Activated CD4-positive, alpha-beta T cell treated with anti-CD3 and anti-CD28 coated beads, Interleukin-2, amount 10 ng/mL, durations not matched to agents 24 days and 14 days (primary cell): Measurements from ENCODE around the gene DHX29. TPM values are rescaled to one million over a fixed set of nuclear protein-coding genes. Genes with fewer than 3 reads are reported as not detected.
A peak's percentile ranks its signal among the peaks of the same experiment; 100 is the strongest.

Experiments
- DNase-seq: peaks from one replicate; pipeline ENCODE4 v3.0.0; 2022
- H3K27ac Mint-ChIP-seq: one replicate; pipeline ENCODE4 v1.8.0; 2022; ENCODE audit warnings: mild to moderate bottlenecking, mixed read lengths
- H3K27me3 Mint-ChIP-seq: one replicate; pipeline ENCODE4 v1.8.0; 2022; ENCODE audit warnings: mixed read lengths
- H3K36me3 Mint-ChIP-seq: one replicate; pipeline ENCODE4 v1.8.0; 2022; ENCODE audit warnings: low read depth, mild to moderate bottlenecking, mixed read lengths
- H3K4me1 Mint-ChIP-seq: one replicate; pipeline ENCODE4 v1.8.0; 2021; ENCODE audit warnings: mixed read lengths
- H3K4me3 Mint-ChIP-seq: one replicate; pipeline ENCODE4 v1.8.0; 2022; ENCODE audit warnings: mild to moderate bottlenecking, moderate library complexity, mixed read lengths
- H3K9me3 Mint-ChIP-seq: one replicate; pipeline ENCODE4 v1.8.0; 2021; ENCODE audit warnings: mixed read lengths
- intact Hi-C: fragments of 100-400 bp; cut with micrococcal nuclease; formaldehyde crosslinking; loops from one replicate; pipeline ENCODE4 v1.15.1; 2023
- total RNA-seq: library from RNA; stranded (reverse); gene quantifications from 2 replicates; pipeline ENCODE4 v1.2.3, GENCODE V29; 2022

DHX29 gene, protein sequence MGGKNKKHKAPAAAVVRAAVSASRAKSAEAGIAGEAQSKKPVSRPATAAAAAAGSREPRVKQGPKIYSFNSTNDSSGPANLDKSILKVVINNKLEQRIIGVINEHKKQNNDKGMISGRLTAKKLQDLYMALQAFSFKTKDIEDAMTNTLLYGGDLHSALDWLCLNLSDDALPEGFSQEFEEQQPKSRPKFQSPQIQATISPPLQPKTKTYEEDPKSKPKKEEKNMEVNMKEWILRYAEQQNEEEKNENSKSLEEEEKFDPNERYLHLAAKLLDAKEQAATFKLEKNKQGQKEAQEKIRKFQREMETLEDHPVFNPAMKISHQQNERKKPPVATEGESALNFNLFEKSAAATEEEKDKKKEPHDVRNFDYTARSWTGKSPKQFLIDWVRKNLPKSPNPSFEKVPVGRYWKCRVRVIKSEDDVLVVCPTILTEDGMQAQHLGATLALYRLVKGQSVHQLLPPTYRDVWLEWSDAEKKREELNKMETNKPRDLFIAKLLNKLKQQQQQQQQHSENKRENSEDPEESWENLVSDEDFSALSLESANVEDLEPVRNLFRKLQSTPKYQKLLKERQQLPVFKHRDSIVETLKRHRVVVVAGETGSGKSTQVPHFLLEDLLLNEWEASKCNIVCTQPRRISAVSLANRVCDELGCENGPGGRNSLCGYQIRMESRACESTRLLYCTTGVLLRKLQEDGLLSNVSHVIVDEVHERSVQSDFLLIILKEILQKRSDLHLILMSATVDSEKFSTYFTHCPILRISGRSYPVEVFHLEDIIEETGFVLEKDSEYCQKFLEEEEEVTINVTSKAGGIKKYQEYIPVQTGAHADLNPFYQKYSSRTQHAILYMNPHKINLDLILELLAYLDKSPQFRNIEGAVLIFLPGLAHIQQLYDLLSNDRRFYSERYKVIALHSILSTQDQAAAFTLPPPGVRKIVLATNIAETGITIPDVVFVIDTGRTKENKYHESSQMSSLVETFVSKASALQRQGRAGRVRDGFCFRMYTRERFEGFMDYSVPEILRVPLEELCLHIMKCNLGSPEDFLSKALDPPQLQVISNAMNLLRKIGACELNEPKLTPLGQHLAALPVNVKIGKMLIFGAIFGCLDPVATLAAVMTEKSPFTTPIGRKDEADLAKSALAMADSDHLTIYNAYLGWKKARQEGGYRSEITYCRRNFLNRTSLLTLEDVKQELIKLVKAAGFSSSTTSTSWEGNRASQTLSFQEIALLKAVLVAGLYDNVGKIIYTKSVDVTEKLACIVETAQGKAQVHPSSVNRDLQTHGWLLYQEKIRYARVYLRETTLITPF (N-terminal part only)
- 18.0 and 18.2 TPM in 2 replicates for total RNA-seq

DNA sequence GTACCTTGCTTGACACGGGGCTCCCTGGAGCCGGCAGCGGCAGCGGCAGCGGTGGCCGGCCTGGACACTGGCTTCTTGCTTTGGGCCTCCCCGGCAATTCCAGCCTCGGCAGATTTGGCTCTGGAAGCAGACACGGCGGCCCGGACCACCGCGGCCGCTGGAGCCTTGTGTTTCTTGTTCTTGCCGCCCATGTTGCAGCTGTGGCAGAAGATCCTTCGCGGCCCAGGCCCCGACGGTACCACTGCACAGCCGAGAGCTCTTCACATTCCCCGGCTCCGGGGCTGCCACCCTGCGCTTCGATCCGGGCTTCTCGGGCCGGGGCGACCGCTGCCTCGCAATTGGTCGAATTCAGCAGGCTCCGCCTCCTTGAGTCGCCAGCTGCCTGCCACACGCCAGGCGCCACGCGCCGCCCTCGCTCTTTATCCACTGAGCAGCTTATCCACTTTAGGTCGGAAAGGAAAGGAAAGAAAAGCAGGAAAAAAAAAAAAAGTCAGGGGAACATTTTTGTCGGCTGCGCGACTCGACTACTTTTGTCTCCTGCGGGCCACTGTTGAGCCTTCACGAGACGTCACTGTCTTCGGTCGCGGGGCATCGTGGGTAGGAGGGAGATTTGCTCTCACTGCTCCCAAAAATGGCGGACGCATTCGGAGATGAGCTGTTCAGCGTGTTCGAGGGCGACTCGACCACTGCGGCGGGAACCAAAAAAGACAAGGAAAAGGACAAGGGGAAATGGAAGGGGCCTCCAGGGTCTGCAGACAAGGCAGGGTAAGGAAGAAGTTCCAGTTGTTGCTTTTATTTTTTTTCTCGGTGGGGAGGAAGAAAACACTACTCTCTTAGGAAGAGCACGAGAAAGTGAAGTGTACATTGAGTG is at the start of gene DHX29, which contains the start of gene MTREX:
DHX29 (minus strand) TSS at position 312 of the 871 bp plus-strand sequence; CDS start at position 191, 121 bp downstream.
MTREX (plus strand) TSS at position 607 of the 871 bp plus-strand sequence; CDS start at position 632, 25 bp downstream.
- intact Hi-C loops = loop anchor here (1.0 to 5.0 kb wide), 3 partner anchors 75 to 227 kb away; partner anchors contain the start of genes CCNO and PLPP1
- H3K4me3 Mint-ChIP-seq = no peak within 1 kb of the TSS
- H3K36me3 Mint-ChIP-seq = peaks cover 25% of the 10 kb centered on the region
- DNase-seq = peak; percentile 97
- H3K4me1 Mint-ChIP-seq = peaks cover 22% of the 10 kb centered on the region
- no peak within 1 kb of the TSS for H3K27ac Mint-ChIP-seq
- peaks cover 2% of the 10 kb centered on the region for H3K9me3 Mint-ChIP-seq
- H3K27me3 Mint-ChIP-seq = no peaks in the 10 kb centered on the region

DNA sequence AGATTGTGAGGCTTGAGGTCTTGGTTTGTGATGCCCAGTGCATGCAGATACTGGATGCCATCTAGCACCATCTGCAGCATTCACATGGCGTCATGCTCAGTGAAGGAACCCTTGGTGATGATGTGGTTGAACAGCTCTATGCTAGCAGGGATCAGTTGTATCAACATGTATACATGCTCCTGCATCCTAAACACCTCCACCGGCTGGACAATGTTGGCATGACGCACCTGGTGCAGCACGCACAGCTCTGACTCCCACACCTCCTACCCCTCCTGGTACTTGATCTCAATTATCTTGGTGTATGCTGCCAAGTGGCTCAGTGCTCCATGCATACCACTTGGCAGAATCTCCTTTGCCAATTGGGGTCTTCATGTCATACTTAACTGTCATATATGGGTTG is 49.4 kb upstream of the DHX29 start:
- Mint-ChIP-seq H3K36me3 (peaks cover 63% of the 10 kb centered on the region), H3K27ac (no peak overlapping the region), H3K27me3 (no peaks in the 10 kb centered on the region), H3K4me1 (no peaks in the 10 kb centered on the region), H3K9me3 (peaks cover 5% of the 10 kb centered on the region), H3K4me3 (no peak overlapping the region)
- intact Hi-C loops = no loop called here
- DNase-seq = no peak

DNA sequence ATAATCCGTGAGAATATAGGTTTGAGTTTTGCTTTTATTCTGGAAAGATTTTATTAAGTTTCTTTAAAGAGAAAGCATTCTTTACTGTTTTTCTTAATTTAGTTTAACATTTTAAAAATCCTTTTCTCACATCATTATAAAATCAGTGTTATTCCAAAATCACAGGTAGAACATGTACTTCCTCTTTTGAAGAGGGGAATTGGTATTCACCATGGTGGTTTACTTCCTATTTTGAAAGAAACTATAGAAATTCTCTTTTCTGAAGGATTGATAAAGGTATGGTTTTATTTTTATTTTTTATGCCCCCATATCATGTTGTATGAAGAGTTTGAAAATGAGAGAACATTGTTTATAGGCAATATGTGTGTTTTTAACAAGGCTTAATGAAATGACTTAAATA is 43.3 kb upstream of the DHX29 start:
- no peak overlapping the region for H3K27ac Mint-ChIP-seq
- no peaks in the 10 kb centered on the region for H3K27me3 Mint-ChIP-seq
- DNase-seq = no peak
- peaks cover 73% of the 10 kb centered on the region for H3K36me3 Mint-ChIP-seq
- peaks cover 7% of the 10 kb centered on the region for H3K4me1 Mint-ChIP-seq
- no peaks in the 10 kb centered on the region for H3K9me3 Mint-ChIP-seq
- intact Hi-C loops = no loop called here
- no peak overlapping the region for H3K4me3 Mint-ChIP-seq

DNA sequence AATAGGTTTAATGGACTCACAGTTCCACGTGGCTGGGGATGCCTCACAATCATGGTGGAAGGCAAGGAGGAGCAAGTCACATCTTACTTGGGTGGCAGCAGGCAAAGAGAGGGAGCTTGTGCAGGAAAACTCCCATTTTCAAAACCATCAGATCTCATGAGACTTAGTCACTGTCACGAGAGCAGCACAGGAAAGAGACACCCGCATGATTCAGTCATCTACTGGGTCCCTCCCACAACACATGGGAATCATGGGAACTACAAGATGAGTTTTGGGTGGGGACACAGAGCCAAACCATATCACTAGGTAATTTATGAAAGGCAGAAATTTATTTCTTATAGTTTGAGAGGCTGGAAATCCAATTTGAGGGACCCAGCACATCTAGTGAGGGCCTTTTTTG is 40.3 kb upstream of the DHX29 start:
- intact Hi-C loops = loop anchor here (10.0 kb wide), 1 partner anchor 47 kb away; no protein-coding TSS in a partner anchor
- Mint-ChIP-seq H3K27ac (no peak overlapping the region), H3K36me3 (peaks cover 68% of the 10 kb centered on the region), H3K9me3 (no peaks in the 10 kb centered on the region), H3K4me3 (no peak overlapping the region), H3K27me3 (no peaks in the 10 kb centered on the region), H3K4me1 (peaks cover 9% of the 10 kb centered on the region)
- DNase-seq = no peak

DNA sequence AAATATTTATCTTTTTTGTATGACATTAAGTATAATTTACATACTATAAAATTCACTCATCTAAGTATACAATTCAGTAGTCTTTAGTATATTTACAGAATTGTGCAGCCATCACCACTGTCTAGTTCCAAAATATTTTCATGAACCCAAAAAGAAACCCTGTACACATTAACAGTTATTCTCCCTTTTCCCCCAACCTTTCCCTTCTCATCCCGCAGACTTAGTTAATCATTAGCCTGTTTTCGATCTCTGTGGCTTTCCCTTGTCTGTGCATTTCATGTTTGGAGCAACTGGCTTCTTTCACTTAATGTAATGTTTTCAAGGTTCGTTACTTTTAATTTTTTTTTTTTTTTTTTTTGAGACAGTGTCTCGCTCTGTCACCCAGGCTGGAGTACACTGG is 37.8 kb upstream of the DHX29 start:
- DNase-seq = no peak
- Mint-ChIP-seq H3K4me1 (peaks cover 9% of the 10 kb centered on the region), H3K36me3 (peaks cover 58% of the 10 kb centered on the region), H3K27ac (no peak overlapping the region), H3K4me3 (no peak overlapping the region), H3K27me3 (no peaks in the 10 kb centered on the region), H3K9me3 (no peaks in the 10 kb centered on the region)
- intact Hi-C loops = loop anchor here (2.0 to 10.0 kb wide), 2 partner anchors 49 to 345 kb away; no protein-coding TSS in a partner anchor

DNA sequence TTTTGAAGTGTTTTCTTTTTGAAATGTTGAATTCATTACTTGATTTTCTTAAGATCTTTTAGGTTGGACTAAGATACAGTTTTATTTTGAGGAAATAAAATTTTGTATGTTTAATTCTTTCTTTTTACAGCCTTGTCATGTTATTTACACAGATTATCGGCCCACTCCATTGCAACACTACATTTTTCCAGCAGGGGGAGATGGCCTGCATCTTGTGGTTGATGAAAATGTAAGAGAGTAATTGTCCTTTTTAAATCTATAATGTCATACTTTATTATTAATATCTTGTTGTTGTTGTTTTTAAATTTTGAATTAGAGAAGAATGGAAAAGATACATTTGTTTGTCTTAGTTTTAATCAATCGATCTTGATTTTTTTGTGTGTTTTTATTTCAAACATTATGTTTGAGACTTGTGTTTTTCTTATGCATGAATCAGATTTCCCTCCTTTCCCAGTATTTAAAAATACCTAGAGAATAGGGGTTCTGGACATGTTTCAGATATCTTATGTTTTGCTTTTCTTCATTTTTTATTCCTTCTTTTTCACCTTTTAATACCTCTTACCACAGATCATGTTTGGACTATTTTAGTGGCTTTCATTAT is 37.0 kb upstream of the DHX29 start:
- Mint-ChIP-seq H3K36me3 (peaks cover 52% of the 10 kb centered on the region), H3K27me3 (no peaks in the 10 kb centered on the region), H3K27ac (peak overlapping the region; percentile 62), H3K9me3 (no peaks in the 10 kb centered on the region), H3K4me3 (no peak overlapping the region), H3K4me1 (peaks cover 9% of the 10 kb centered on the region)
- intact Hi-C loops = loop anchor here (2.0 to 10.0 kb wide), 2 partner anchors 50 to 346 kb away; no protein-coding TSS in a partner anchor
- peak; percentile 89 for DNase-seq

DNA sequence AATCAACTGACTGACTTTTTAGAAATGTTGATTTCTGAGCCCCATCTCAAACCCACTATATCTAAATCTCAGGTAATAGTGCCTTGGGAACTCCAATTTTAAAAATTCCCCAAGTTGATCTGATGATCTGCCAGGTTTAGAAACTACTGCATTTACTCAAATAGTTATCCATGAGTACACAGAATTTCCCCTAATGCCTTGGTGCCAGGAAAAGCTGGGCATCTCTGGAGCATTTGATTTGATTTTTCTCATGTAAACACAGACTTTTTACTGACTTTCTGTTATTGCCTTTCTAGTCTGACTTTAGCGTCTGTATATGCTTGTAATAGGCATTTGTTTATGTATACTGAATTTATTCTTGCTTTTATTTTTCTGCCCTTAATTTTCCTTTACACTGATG is 36.1 kb upstream of the DHX29 start:
- no peak overlapping the region for H3K27ac Mint-ChIP-seq
- intact Hi-C loops = loop anchor here (2.0 to 10.0 kb wide), 2 partner anchors 51 to 347 kb away; no protein-coding TSS in a partner anchor

DNA sequence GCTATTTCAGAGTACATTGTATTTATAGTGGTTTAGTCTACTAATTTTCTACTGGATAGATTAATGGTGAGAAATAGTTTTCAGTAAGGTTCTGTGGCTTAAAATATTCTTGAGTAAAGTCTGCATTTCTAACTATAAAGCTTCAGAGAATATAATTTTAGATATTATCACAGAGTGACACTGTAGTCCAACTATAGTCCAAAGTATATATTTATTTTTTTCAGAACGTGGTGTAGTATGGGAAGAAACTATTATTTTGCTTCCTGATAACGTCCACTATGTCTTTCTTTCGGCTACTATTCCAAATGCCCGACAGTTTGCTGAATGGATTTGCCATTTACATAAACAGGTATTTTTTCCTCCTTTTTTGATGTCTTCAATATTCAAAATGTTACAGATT is 35.6 kb upstream of the DHX29 start:
- intact Hi-C loops = loop anchor here (10.0 kb wide), 1 partner anchor 52 kb away; no protein-coding TSS in a partner anchor
- Mint-ChIP-seq H3K9me3 (no peaks in the 10 kb centered on the region), H3K4me1 (peaks cover 20% of the 10 kb centered on the region), H3K36me3 (peaks cover 47% of the 10 kb centered on the region), H3K4me3 (no peak overlapping the region), H3K27me3 (no peaks in the 10 kb centered on the region), H3K27ac (no peak overlapping the region)
- DNase-seq = no peak

More for the DNA sequence above, 36.1 kb upstream of the DHX29 start:
- Mint-ChIP-seq H3K4me3 (no peak overlapping the region), H3K27me3 (no peaks in the 10 kb centered on the region), H3K4me1 (peaks cover 15% of the 10 kb centered on the region), H3K9me3 (no peaks in the 10 kb centered on the region), H3K36me3 (peaks cover 50% of the 10 kb centered on the region)
- DNase-seq = no peak

DNA sequence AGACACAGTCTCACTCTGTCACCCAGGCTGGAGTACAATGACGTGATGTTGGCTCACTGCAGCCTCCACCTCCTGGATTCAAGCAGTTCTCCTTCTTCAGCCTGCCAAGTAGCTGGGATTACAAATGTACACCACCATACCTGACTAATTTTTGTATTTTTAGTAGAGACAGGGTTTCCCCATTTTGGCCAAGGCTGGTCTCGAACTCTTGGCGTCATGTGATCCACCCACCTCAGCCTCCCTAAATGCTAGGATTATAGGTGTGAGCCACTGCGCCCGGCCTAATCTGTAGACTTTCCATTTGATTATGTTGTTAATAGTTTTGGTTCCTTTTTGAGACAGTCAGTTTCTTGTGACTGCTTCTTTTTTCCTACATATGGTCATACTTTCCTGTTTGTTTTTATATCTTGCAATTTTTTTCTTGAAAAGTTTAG is 31.3 kb upstream of the DHX29 start:
- peaks cover 35% of the 10 kb centered on the region for H3K36me3 Mint-ChIP-seq
- peak overlapping the region; percentile 85 for H3K27ac Mint-ChIP-seq
- no peaks in the 10 kb centered on the region for H3K9me3 Mint-ChIP-seq
- no peaks in the 10 kb centered on the region for H3K27me3 Mint-ChIP-seq
- H3K4me3 Mint-ChIP-seq = peak overlapping the region; percentile 55
- peaks cover 20% of the 10 kb centered on the region for H3K4me1 Mint-ChIP-seq
- intact Hi-C loops = loop anchor here (1.0 to 10.0 kb wide), 5 partner anchors 25 to 566 kb away; partner anchors contain the start of gene PLPP1
- DNase-seq = peak; percentile 64

DNA sequence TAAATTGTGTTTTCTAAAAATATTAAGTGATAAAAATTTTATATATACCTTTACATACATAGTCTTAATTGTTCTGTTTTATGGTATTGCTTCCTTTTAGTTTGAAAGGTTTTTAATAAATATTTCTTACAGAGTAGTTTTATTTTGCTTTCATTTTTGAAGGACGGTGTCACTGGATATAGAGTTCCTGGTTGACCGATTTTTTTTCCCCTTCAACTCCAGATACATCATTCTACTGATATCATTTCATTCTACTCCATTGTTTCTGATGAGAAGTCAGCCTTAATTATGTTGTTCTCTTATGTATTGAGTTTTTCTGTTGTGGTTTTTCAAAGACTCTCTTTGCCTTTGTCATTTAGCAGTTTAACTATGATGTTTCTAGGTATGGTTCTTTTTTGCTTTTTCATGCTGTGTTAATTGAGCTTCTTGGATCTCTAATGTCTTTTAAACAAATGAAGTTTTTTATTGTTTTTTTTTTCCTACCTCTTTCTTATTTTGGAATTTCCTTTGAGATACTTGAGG is 30.7 kb upstream of the DHX29 start:
- Mint-ChIP-seq H3K4me3 (peak overlapping the region; percentile 55), H3K36me3 (peaks cover 35% of the 10 kb centered on the region), H3K27ac (peak overlapping the region; percentile 85), H3K9me3 (no peaks in the 10 kb centered on the region), H3K27me3 (no peaks in the 10 kb centered on the region), H3K4me1 (peaks cover 20% of the 10 kb centered on the region)
- intact Hi-C loops = loop anchor here (5.0 to 10.0 kb wide), 4 partner anchors 84 to 567 kb away; partner anchors contain the start of gene PLPP1
- no peak for DNase-seq

DNA sequence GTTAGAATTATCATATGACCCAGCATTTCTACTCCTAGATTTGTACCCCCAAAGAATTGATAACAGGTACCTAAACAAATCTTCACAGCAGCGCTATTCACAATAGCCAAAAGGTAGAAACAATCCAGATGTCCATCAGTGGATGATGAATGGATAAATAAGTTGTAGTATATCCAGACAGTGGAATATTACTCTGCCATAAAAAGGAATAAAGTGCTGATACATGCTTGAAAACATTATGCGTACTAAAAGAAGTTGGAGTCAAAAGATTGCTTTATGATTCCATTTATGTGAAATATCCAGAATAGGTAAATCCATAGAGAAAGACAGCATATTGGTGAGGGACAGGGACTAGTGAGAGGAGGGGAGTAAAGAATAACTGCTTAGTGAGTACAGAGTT is 26.3 kb upstream of the DHX29 start:
- H3K27ac Mint-ChIP-seq = no peak overlapping the region
- H3K4me1 Mint-ChIP-seq = peaks cover 25% of the 10 kb centered on the region
- DNase-seq = no peak
- no peaks in the 10 kb centered on the region for H3K27me3 Mint-ChIP-seq
- no peak overlapping the region for H3K4me3 Mint-ChIP-seq
- intact Hi-C loops = loop anchor here (10.0 kb wide), 2 partner anchors 201 to 571 kb away; partner anchors contain the start of gene PLPP1
- H3K9me3 Mint-ChIP-seq = no peaks in the 10 kb centered on the region
- H3K36me3 Mint-ChIP-seq = peaks cover 58% of the 10 kb centered on the region
